Cardiac muscle cell (in vitro differentiated cells and primary cell): Measurements from ENCODE around the gene SCD5. TPM values are rescaled to one million over a fixed set of nuclear protein-coding genes. Genes with fewer than 3 reads are reported as not detected.

Experiments used
- DNase-seq, 2 donors: peaks; one replicate each; pipeline versions ENCODE4 v3.0.0 to v3.0.0-alpha.2; 2010 to 2017; ENCODE audit warnings: low read depth in 1 of 2, low spot score in 1 of 2
- H3K27ac ChIP-seq: fragments of 200-600 bp; sonication (generic); 2 replicates; pipeline ENCODE4 v1.5.1; 2016
- H3K27me3 ChIP-seq: fragments of 200-600 bp; sonication (generic); 2 replicates; pipeline ENCODE4 v1.6.0; 2016; ENCODE audit warnings: control low read depth
- H3K36me3 ChIP-seq: fragments of 200-600 bp; sonication (generic); 2 replicates; pipeline ENCODE4 v1.5.1; 2016; ENCODE audit warnings: control low read depth
- H3K4me1 ChIP-seq: fragments of 200-600 bp; sonication (generic); 2 replicates; pipeline ENCODE4 v1.8.1; 2017; ENCODE audit warnings: low read depth, mild to moderate bottlenecking, mixed run types
- H3K4me3 ChIP-seq: fragments of 200-600 bp; sonication (generic); 2 replicates; pipeline ENCODE4 v1.5.1; 2016; ENCODE audit warnings: mild to moderate bottlenecking
- H3K9me3 ChIP-seq: fragments of 200-600 bp; sonication (generic); 2 replicates; pipeline ENCODE4 v1.5.1; 2017; ENCODE audit warnings: low read depth, mild to moderate bottlenecking, control low read depth
- polyA plus RNA-seq: library from polyadenylated mRNA; unstranded; fragments of >200 nt; fragmentation: Nextera tagmentation; extraction: Ambion mirVana; gene quantifications from 2 replicates; pipeline ENCODE4 v1.2.1, GENCODE V29; 2016
- total RNA-seq: library from RNA; depleted of rRNA; stranded (reverse); fragments of >200 nt; gene quantifications from 2 replicates; pipeline ENCODE4 v1.2.3, GENCODE V29; 2016
- TF ChIP-seq, protein P1 (sequence below): IDR thresholded peaks from 2 replicates; pipeline ENCODE4 v1.5.1; 2012; ENCODE audit warnings: low read depth, mild to moderate bottlenecking, low read length

The SCD5 gene
- total and polyA plus RNA-seq, 2 experiments from 2014 or later, result 3.7 to 4.7 TPM

DNA sequence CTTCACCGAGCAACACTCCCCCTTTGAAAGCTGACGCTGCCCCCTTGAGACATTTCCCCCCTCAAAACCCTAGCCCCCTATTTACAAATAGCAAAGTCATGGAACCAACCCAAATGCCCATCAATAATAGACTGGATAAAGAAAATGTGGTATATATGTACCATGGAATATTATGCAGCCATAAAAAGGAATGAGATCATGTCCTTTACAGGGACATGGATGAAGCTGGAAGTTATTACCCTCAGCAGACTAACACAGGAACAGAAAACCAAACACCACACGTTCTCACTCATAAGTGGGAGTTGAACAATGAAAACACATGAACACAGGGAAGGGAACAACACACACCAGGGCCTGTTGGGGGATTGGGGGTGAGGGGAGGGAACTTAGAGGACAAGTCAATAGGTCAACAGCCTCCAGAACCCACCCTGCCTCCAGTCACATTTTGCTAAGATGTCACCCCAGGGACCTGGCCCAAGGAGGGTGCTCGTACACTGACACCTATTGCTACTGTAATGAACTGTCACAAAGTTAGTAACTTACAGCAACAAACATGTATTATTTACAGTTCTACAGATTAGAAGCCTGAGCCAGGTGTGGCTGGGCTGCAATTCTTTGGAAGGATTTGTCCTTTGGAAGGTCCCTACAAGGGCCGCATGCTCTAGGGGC lies 20.6 kb downstream of the SCD5 start:
- Histone ChIP-seq H3K9me3 (no peaks in the 10 kb centered on the region), H3K27me3 (no peaks in the 10 kb centered on the region), H3K36me3 (no peaks in the 10 kb centered on the region), H3K4me3 (no peak overlapping the region), H3K4me1 (peaks cover 8% of the 10 kb centered on the region), H3K27ac (no peak overlapping the region)
- TF ChIP-seq, protein P1, sequence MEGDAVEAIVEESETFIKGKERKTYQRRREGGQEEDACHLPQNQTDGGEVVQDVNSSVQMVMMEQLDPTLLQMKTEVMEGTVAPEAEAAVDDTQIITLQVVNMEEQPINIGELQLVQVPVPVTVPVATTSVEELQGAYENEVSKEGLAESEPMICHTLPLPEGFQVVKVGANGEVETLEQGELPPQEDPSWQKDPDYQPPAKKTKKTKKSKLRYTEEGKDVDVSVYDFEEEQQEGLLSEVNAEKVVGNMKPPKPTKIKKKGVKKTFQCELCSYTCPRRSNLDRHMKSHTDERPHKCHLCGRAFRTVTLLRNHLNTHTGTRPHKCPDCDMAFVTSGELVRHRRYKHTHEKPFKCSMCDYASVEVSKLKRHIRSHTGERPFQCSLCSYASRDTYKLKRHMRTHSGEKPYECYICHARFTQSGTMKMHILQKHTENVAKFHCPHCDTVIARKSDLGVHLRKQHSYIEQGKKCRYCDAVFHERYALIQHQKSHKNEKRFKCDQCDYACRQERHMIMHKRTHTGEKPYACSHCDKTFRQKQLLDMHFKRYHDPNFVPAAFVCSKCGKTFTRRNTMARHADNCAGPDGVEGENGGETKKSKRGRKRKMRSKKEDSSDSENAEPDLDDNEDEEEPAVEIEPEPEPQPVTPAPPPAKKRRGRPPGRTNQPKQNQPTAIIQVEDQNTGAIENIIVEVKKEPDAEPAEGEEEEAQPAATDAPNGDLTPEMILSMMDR, result no peak
- DNase-seq, result no peak

GRCh38 chr4:82776925-82777542 lies 21.6 kb downstream of the SCD5 start:
- H3K4me3 ChIP-seq, result no peak overlapping the region
- H3K27me3 ChIP-seq, result no peaks in the 10 kb centered on the region
- TF ChIP-seq, protein P1, result no peak
- H3K36me3 ChIP-seq, result no peaks in the 10 kb centered on the region
- H3K4me1 ChIP-seq, result peaks cover 8% of the 10 kb centered on the region
- H3K9me3 ChIP-seq, result no peaks in the 10 kb centered on the region
- no peak overlapping the region for H3K27ac ChIP-seq
- DNase-seq, result peak in 1 of 2 donors; percentile 39

- H3K36me3 ChIP-seq, result no peaks in the 10 kb centered on the region
- no peak overlapping the region for H3K27ac ChIP-seq
- no peaks in the 10 kb centered on the region for H3K9me3 ChIP-seq
- H3K4me1 ChIP-seq, result no peaks in the 10 kb centered on the region
- H3K27me3 ChIP-seq, result no peaks in the 10 kb centered on the region
- TF ChIP-seq, protein P1, result no peak
- DNase-seq, result no peak
- no peak overlapping the region for H3K4me3 ChIP-seq
These were observed 23.4 kb downstream of the SCD5 start for GRCh38 chr4:82775243-82775642.

DNA sequence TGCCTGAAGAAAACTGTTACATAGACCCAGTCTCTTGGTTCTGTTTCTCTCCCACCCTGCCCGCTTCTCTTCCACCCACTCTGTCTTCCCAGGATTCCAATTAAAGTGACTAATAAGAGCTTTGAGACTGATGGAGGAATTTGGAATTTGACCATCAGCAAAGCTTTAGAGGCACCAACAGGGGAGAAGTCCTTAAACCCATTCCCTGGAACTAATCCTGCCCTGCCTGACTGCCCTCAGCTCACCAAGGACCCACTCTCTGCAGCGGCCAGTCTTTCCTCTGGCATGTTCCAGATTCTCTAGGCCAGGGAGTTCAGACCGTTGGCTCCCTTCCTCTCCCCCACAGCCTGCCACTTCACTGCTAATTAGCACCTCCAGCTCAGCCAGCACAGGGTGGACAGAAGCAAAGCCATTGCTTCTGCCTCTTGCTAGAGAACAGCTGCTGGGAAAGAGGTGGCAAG lies 23.9 kb downstream of the SCD5 start:
- Histone ChIP-seq H3K4me3 (no peak overlapping the region), H3K27me3 (no peaks in the 10 kb centered on the region), H3K4me1 (no peaks in the 10 kb centered on the region), H3K27ac (no peak overlapping the region), H3K9me3 (no peaks in the 10 kb centered on the region), H3K36me3 (no peaks in the 10 kb centered on the region)
- DNase-seq, result no peak
- TF ChIP-seq, protein P1, result no peak

DNA sequence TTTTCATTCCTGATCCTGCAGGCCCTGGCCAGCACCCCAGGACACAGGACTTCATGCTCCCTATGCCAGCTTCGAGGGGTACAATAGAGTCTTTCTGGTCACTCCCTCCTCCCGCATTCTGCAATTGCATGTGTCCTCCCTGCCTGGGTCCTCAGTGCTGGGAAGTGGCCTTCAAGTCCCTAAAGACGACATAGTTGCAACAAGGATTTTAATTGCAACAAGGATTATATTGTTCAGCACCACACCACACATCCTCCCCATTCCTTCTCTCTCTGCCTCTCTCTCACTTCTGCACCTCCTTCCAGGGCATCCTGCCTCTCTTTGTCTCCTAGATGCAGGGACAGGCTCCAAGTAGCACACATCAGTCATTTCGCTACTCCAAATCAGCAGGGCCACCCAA lies 25.5 kb downstream of the SCD5 start:
- Histone ChIP-seq H3K36me3 (no peaks in the 10 kb centered on the region), H3K27me3 (peaks cover 13% of the 10 kb centered on the region), H3K4me3 (no peak overlapping the region), H3K4me1 (no peaks in the 10 kb centered on the region), H3K9me3 (no peaks in the 10 kb centered on the region), H3K27ac (no peak overlapping the region)
- TF ChIP-seq, protein P1, result no peak
- no peak for DNase-seq
